Thoracic aorta (tissue), 2 donors: ENCODE results near the gene GALNT11. TPM values are rescaled to one million over a fixed set of nuclear protein-coding genes. Genes with fewer than 3 reads are reported as not detected.
A peak's percentile ranks its signal among the peaks of the same experiment; 100 is the strongest.
"Not testable (repeated sequence)": the region's sequence is repeated elsewhere in the genome, so short reads cannot be mapped to it uniquely, and the experiment has no call there.

ENCODE experiments used
- ATAC-seq: fragments of 150-250 bp; one replicate; pipeline ENCODE4 v1.8.0; 2017; ENCODE audit warnings: low read depth; ENCODE audit not compliant: insufficient number of reproducible peaks, low FRiP score
- DNase-seq: peaks from one replicate; pipeline ENCODE4 v3.0.0-alpha.2; 2020; ENCODE audit warnings: low spot score
- H3K27ac ChIP-seq, 2 donors: fragments of 200-600 bp; sonication (generic); 1 replicate in 1 of 2; 2 replicates in 1 of 2; pipeline ENCODE4 v1.5.1; 2016; ENCODE audit warnings: mild to moderate bottlenecking in 2 of 2, moderate library complexity in 2 of 2
- H3K27me3 ChIP-seq: fragments of 200-600 bp; sonication (generic); replicated peaks from 2 replicates; pipeline ENCODE4 v1.6.0; 2016; ENCODE audit warnings: mild to moderate bottlenecking; ENCODE audit not compliant: insufficient read depth
- H3K36me3 ChIP-seq: fragments of 200-600 bp; sonication (generic); one replicate; pipeline ENCODE4 v1.5.1; 2016
- H3K4me1 ChIP-seq, 2 donors: fragments of 200-600 bp; sonication (generic); 1 replicate in 1 of 2; 2 replicates in 1 of 2; pipeline versions ENCODE4 v1.5.1 to v1.6.0; 2016; ENCODE audit warnings: low read depth in 2 of 2, mild to moderate bottlenecking in 1 of 2; ENCODE audit not compliant: control insufficient read depth in 1 of 2
- H3K4me3 ChIP-seq: fragments of 200-600 bp; sonication (generic); 2 replicates; pipeline ENCODE4 v1.5.1; 2016; ENCODE audit warnings: mild to moderate bottlenecking
- H3K9me3 ChIP-seq: fragments of 200-600 bp; sonication (generic); 2 replicates; pipeline ENCODE4 v1.5.1; 2016
- total RNA-seq, 2 donors: library from RNA; depleted of rRNA; stranded (reverse); fragments of >200 nt; gene quantifications; one replicate each; pipeline versions ENCODE4 v1.1.0 to v1.2.3, GENCODE V29; 2016
- TF ChIP-seq, protein P1 (sequence below): fragments of 200-600 bp; sonication (generic); IDR thresholded peaks from one replicate; pipeline ENCODE4 v1.5.1; 2019; ENCODE audit warnings: antibody characterized with exemption

The GALNT11 gene
- total RNA-seq, 2 donors from 2014 or later: 30.1 to 47.7 TPM

DNA sequence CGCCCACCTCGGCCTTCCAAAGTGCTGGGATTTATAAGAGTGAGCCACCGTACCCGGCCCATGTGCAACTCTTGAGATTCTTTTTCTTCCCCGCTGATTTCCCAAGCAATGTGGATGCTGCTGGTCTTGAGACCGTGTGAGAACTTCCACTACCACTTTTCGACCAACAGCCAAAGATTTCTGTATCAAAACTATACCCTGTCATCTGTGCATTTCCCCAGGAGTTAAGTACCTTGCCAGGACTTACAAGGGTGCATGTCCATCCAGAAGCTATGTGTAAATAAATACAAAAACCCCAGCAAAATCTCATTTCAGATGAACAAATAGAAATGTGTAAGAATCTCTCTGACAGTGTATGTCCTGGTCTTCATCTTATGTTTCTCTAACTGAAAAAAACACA, 9.9 kb upstream of the GALNT11 start:
- ATAC-seq (no peak), DNase-seq (no peak)
- H3K27me3 ChIP-seq: no peaks in the 10 kb centered on the region
- TF ChIP-seq, protein P1, sequence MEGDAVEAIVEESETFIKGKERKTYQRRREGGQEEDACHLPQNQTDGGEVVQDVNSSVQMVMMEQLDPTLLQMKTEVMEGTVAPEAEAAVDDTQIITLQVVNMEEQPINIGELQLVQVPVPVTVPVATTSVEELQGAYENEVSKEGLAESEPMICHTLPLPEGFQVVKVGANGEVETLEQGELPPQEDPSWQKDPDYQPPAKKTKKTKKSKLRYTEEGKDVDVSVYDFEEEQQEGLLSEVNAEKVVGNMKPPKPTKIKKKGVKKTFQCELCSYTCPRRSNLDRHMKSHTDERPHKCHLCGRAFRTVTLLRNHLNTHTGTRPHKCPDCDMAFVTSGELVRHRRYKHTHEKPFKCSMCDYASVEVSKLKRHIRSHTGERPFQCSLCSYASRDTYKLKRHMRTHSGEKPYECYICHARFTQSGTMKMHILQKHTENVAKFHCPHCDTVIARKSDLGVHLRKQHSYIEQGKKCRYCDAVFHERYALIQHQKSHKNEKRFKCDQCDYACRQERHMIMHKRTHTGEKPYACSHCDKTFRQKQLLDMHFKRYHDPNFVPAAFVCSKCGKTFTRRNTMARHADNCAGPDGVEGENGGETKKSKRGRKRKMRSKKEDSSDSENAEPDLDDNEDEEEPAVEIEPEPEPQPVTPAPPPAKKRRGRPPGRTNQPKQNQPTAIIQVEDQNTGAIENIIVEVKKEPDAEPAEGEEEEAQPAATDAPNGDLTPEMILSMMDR: no peak
- H3K36me3 ChIP-seq: no peaks in the 10 kb centered on the region
- no peak overlapping the region for H3K27ac ChIP-seq
- H3K4me3 ChIP-seq: no peak overlapping the region
- no peaks in the 10 kb centered on the region for H3K9me3 ChIP-seq
- no peaks in the 10 kb centered on the region for H3K4me1 ChIP-seq

DNA sequence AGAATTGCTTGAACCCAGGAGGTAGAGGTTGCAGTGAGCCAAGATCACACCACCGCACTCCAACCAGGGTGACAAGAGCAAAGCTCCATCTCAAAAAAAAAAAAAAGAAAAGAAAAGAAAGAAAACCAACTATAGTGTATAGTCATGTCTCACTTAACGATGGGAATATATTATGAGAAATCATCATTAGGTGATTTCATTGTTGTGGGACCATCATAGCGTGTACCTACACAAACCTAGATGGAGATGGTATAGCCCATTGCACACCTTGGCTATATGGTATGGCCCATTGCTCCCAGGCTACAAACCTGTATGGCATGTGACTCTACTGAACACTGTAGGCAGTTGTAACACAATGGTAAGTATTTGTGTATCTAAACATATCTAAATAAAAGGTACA, 8.5 kb upstream of the GALNT11 start:
- Histone ChIP-seq H3K4me1 (no peaks in the 10 kb centered on the region), H3K36me3 (no peaks in the 10 kb centered on the region), H3K27ac (no peak overlapping the region), H3K4me3 (no peak overlapping the region), H3K27me3 (no peaks in the 10 kb centered on the region), H3K9me3 (no peaks in the 10 kb centered on the region)
- ATAC-seq (no peak), DNase-seq (no peak)
- TF ChIP-seq, protein P1: no peak

DNA sequence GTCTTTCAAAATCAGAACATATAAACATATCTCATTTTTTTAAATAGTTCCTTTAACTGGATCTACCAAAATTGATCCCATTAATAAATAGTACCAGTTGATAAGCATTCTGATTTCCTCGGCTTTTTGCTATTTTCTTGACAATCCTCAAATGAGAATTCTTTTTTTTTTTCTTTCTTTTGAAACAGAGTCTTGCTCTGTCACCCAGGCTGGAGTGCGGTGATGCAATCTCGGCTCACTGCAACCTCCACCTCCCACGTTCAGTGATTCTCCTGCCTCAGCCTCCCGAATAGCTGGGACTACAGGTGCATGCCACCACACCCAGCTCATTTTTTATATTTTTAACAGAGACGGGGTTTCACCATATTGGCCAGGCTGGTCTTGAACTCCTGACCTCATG, 7.8 kb upstream of the GALNT11 start:
- ATAC-seq, H3K9me3 ChIP-seq, H3K36me3 ChIP-seq, H3K27me3 ChIP-seq, H3K27ac ChIP-seq, H3K4me1 ChIP-seq, DNase-seq, H3K4me3 ChIP-seq: not testable (repeated sequence)

DNA sequence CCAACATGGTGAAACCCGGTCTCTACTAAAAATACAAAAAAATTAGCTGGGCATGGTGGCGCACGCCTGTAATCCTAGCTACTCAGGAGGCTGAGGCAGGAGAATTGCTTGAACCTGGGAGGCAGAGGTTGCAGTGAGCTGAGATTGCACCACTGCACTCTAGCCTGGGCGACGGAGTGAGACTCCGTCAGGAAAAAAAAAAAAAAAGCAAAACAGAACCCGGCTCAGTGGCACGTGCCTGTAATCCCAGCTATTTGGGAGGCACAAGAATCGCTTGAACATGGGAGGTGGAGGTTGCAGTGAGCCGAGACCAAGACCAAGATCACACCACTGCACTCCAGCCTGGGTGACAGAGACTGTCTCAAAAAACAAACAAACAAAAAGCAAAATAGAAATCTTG, 3.7 kb upstream of the GALNT11 start:
- H3K9me3 ChIP-seq, H3K4me3 ChIP-seq, DNase-seq, H3K27me3 ChIP-seq, H3K36me3 ChIP-seq, ATAC-seq, H3K4me1 ChIP-seq, H3K27ac ChIP-seq: not testable (repeated sequence)

DNA sequence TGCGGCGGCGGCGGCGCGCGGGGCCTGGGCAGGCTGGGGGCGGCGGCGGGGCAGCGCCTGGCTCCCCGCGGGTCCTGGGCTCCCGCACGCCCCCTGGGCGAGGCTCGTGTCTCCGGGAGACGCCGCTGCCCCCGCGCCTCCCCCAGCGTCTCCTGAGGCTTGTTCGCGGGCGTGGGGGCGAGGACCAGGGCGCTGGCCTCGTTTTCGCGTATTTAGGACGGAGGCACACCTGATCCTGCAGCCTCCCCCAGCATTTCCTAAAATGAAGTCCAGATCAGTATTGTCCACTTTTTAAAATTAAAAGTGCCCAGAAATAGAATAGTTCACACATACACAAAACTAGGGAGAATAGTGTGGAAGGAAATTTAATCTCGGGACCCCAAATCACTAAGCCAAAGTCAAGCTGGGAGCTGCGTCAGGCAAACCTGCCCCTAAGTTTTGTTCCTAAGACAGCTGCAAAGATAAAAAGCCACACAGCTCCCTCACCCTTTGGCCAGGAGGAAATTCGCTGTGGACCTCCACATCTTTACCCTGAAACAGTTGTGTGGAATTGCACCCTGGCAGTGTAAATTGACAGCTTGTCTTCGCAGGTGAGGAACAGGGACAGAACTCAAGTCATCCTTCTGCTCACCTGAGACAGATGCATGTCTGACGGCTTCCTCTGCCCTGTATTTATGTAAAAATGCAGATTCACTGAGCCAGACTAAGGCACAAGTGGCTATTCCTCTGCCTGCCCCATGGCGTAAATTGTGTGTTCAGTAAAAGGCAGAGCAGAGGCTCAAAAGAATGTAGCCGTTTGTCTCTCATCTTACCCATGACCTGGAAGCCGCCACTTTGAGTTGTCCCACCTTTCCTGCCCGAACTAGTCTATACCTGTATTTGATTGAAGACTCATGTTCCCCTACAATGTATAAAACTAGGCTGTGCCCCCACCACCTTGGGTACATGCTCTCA, 740 bp downstream of the GALNT11 start:
- Histone ChIP-seq H3K27me3 (no peaks in the 10 kb centered on the region), H3K9me3 (no peaks in the 10 kb centered on the region), H3K27ac (peak overlapping the region in 1 of 2 donors; percentile 73), H3K4me3 (peak overlapping the region; percentile 91), H3K4me1 (peaks cover 8 to 10% of the 10 kb centered on the region in 2 donors), H3K36me3 (no peaks in the 10 kb centered on the region)
- ATAC-seq (no peak), DNase-seq (no peak)
- TF ChIP-seq, protein P1: no peak

DNA sequence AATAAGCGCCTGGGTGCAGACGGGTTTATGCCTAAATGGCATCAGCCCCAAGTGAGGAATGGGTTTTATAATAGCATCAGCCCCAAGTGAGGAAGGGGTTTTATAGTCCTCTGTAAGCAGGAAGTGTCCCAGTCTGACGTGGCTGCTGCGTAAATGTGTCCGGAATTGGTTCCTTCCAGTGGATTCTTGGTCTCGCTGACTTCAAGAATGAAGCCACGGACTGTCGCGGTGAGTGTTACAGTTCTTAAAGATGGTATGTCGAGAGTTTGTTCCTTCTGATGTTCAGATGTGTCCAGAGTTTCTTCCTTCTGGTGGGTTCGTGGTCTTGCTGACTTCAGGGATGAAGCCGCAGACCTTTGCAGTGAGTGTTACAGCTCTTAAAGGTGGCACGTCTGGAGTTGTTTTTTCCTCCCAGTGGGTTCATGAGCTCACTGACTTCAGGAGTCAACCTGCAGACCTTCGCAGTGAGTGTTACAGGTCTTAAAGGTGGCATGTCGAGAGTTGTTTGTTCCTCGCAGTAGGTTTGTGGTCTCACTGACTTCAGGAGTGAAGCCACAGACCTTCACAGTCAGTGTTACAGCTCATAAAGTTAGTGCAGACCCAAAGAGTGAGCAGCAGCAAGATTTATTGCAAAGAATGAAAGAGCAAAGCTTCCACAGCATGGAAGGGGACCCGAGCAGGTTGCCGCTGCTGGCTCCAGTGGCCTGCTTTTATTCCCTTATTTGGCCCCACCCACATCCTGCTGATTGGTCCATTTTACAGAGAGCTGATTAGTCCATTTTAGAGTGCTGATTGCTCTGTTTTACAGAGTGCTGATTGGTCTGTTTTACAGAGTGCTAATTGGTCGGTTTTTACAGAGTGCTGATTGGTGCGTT, 2.3 kb downstream of the GALNT11 start:
- H3K4me1 ChIP-seq, H3K4me3 ChIP-seq, H3K9me3 ChIP-seq, ATAC-seq, H3K27ac ChIP-seq, H3K36me3 ChIP-seq, H3K27me3 ChIP-seq, DNase-seq: not testable (repeated sequence)
